ENCODE measurements around the gene CATSPERB.
A peak's percentile ranks its signal among the peaks of the same experiment; 100 is the strongest.

DNA sequence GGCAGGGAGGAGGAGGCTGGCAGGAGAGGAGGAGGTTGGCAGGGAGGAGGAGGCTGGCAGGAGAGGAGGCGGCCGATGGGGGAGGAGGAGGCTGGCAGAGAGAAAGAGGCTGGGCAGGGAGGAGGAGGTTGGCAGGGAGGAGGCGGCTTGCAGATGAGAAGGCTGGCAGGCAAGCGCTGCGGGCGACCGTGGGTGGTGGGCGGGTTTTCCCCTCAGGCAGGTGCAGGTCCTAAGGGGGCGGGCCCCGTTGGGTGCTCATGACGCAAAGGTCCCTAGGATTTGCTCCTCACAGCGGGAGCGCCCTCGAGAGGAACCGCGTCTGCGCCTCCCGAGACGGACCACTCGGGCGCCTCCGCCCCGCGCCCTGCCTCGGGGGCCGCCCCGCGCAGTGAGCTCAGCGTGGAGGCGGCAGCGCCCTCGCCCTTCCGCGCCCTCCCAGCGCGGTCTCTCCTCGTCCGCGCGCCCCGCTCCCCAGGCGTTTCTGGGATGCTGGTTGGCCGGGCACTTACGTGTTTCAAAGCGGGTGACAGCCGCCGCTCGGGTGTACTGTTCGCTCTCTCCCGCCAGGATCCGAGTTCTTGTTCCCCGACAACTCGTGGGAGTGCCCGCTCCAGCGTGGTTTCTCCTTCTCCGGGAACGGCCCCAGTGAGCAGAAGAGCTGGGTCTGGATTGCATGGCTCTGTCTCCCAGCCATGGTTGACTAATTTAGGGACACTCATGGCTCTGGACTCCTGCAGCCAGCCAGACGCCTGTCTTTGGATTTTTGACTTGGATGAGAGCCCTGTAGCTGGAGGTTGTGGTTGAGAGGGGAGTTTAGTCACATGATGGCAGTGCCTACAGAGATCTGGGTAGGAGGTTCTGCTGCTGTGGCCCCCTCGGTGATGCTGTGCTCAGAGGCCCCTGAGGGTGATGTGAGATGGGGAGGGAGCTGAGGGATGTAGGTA, 157.7 kb downstream of the CATSPERB start:
- TF ChIP-seq, protein P1, sequence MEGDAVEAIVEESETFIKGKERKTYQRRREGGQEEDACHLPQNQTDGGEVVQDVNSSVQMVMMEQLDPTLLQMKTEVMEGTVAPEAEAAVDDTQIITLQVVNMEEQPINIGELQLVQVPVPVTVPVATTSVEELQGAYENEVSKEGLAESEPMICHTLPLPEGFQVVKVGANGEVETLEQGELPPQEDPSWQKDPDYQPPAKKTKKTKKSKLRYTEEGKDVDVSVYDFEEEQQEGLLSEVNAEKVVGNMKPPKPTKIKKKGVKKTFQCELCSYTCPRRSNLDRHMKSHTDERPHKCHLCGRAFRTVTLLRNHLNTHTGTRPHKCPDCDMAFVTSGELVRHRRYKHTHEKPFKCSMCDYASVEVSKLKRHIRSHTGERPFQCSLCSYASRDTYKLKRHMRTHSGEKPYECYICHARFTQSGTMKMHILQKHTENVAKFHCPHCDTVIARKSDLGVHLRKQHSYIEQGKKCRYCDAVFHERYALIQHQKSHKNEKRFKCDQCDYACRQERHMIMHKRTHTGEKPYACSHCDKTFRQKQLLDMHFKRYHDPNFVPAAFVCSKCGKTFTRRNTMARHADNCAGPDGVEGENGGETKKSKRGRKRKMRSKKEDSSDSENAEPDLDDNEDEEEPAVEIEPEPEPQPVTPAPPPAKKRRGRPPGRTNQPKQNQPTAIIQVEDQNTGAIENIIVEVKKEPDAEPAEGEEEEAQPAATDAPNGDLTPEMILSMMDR (IDR thresholded peaks at IDR 0.05), result peak in 1 of 7 experiments; percentile 2
- no peak for TF ChIP-seq POLR2A (IDR thresholded peaks at IDR 0.05)

All from body of pancreas (tissue), 4 donors.